HT1080 (cell line): Measurements from ENCODE around the gene PTPN1. TPM values are rescaled to one million over a fixed set of nuclear protein-coding genes. Genes with fewer than 3 reads are reported as not detected.
A peak's percentile ranks its signal among the peaks of the same experiment; 100 is the strongest.

ENCODE experiments used
- DNase-seq: peaks from one replicate; pipeline ENCODE4 v3.0.0-alpha.2; 2015; ENCODE audit warnings: low read depth
- total RNA-seq: library from RNA; depleted of rRNA; stranded (reverse); fragments of >200 nt; shearing (Covaris generic); gene quantifications from 2 replicates; pipeline ENCODE4 v1.2.3, GENCODE V29; 2014

The PTPN1 gene
- total RNA-seq, 1 experiment from 2014 or later = 47.6 TPM

DNA sequence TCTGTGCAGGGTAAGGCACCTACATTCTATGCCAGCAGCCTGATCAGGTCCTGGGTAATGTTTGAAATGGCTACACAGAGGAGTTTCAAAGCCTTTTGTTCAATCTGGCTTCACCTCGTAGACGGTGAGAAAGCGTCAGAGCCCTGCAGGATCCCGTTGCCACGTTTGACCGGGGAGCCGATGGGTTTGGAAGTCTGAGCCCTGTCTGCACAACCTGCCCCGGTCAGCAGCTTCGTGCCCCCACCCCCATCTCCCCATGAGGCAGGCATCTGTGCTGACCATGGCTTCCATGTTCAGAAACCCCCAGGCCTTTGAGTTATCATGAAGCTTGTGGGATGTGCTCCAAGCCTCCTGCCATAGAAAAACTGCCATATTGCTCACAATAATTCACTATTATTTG is 63.9 kb downstream of the PTPN1 start:
- DNase-seq = no peak

DNA sequence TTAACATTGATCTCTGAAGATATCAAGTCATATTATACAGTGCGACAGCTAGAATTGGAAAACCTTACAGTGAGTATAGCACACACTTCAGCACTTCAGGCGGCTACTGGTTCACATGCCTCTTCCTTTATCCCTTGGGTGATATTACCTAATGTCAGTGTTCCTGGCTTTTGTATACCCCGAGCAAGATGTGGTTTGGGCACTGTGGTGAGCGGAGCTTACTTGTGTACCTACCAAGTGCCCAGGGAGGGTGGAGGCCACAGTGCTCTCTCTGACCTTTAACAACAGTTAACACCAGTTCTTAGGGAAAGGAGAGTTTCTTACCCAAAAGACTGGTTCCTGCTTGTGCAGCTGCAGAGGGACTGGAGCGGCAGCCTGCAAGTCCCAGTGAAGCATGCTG is 64.4 kb downstream of the PTPN1 start:
- no peak for DNase-seq

DNA sequence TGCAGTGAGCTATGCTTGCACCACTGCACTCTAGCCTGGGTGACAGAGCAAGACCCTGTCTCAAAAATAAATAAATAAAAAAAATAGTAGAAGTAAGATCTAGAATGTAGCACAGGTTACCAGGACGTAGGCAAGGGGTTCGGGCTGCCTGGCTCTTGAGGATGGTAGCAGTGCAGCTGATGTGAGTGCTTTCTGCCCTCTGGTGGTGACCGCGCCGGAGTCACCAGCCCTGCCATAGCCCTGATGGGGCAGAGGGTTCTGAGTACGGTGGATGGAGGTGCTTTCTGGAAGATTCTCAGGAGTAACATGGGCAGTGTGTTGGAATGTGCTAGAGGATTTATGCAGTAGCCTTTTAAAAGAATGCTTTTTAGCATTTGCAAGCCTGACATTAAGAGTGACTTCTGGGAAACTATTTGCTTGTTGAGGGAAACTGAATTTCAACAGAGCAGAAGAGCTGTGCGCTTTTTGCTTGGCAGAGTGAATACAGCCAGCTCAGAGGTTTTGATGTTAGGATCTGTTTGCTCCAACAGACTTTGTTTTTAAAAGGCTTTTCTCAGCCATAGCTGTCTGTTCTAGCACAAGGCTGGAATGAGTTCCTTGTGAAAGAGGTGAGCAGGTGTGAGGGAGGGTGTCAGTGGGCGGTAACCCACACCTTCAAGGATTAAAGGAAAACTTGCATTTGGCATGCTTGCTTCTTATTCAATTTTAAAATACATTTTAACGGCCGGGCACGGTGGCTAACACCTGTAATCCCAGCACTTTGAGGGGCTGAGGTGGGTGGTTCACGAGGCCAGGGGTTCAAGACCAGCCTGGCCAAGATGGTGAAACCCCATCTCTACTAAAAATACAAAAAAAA is 65.9 kb downstream of the PTPN1 start:
- DNase-seq = peak; percentile 58

DNA sequence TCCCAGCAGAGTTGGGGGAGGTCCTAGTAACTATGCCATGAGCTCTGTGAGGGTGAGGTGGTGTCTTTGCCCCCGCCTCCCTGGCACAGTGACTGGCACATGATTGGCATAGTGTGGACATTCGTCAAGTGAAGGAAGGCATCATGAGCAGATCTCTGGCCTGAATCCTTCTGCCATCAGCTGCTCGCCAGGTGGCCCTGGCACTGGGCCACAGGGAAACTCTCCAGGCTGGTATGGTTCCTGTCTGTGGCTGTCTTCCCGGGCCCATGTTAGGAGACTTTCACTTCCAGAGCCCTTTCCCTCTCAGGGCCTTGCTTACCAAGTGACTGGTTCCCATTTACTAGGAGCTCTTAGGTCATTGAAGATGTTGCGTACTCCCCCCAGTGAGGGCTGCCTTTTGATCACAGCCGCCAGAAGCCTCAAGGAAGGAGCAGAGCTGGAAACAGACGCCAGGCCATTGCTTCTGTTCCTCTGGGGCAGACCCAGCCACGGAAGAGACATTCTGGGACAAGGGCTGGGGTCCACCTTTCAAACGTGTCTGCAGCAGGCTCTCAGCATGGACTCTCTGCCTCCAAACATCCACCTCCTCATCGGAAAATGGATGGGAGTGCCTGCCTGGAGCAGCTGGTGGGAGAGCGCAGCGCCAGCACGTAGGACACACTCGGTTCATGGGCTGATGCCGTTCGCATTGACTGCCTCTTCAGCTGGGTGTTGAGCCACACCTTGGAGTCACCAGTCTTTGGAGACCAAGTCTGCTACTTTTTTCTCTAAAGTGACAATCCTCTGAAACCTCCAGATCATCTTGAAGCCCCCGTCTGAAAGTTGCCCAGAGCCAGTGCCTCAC is 67.2 kb downstream of the PTPN1 start:
- DNase-seq = no peak

DNA sequence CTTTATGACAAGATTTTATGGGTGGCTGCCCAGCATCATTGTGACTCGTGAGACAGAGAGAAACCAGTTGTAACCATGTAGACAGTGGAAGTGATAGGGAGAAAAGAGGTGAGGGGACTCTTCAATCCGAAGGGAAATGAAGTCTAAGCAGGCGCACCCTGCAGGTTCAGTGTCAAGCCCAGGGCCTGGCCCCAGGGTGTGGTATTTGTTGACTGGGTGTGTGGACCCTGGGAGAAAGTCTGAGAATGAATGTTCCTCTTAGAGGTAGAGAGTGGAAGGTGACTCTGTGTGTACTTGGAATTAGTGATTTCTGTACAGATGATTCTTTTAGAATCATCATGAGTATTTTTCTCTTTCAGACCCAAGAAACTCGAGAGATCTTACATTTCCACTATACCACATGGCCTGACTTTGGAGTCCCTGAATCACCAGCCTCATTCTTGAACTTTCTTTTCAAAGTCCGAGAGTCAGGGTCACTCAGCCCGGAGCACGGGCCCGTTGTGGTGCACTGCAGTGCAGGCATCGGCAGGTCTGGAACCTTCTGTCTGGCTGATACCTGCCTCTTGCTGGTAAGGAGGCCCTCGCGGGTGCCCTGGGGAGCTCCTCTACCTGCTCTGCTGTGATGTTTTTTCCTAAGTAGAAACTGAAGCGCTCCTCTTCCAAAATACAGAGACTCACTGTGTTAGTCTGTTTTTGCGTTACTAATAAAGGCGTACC is 68.0 kb downstream of the PTPN1 start:
- no peak for DNase-seq

DNA sequence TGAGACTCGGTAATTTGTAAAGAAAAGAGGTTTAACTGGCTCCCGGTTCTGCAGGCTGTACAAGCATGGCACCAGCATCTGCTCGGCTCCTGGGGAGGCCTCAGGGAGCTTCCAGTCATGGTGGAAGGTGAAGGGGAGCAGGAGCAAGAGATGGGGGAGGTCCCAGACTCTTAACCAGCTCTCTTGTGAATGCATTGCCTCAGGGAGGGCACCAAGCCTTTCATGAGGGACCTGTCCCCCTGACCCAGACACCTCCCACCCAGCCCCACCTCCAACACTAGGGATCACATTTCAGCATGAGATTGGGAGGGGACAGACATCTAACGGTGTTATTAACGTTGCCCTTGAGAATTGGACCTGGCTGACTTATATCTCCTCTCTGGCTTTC is 68.6 kb downstream of the PTPN1 start:
- no peak for DNase-seq

DNA sequence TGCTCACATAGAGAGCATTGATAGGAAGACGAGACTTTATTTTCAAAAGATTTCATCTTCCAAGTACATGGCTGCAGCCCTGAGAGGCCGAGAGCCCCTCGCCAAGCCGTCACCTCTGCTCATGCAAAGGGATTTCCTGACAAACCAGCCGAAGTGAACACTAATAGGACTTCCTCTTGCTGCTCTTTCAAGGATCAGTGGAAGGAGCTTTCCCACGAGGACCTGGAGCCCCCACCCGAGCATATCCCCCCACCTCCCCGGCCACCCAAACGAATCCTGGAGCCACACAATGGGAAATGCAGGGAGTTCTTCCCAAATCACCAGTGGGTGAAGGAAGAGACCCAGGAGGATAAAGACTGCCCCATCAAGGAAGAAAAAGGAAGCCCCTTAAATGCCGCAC is 69.3 kb downstream of the PTPN1 start:
- DNase-seq = no peak

DNA sequence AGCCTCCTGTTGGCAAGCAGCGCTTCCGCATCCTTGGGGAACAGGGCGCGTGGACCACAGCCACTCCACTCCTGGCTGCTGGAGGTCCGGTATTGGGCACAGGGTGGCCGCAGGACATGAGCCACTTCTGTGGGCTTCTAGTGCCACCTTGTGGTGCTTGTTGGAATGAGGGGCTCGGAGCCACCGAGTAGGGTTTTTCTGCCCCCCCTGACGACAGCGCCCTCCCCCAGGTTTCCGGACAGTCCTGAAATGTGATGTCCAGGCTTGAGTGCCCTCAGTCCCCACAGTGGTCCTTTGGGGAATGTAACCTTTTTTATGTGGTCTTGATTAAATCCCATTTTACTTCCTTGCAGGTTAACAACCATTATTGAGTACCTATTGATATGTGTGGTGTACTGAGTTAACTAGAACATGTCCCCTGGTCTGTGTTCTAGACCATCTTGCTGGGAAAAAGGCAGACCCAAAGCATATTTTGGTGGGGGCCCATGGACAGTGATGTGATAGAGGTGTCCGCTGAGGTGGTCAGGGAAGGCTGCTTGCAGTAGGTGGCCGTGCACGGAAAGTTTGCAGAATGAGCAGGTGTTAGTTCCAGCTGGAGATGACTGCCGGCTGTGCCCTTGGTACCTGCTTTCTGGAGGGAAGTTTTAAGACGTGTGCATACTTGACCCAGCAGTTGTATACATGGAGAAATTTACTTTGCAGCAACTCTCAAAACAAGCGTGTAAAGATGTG is 70.0 kb downstream of the PTPN1 start:
- DNase-seq = peak; percentile 65

DNA sequence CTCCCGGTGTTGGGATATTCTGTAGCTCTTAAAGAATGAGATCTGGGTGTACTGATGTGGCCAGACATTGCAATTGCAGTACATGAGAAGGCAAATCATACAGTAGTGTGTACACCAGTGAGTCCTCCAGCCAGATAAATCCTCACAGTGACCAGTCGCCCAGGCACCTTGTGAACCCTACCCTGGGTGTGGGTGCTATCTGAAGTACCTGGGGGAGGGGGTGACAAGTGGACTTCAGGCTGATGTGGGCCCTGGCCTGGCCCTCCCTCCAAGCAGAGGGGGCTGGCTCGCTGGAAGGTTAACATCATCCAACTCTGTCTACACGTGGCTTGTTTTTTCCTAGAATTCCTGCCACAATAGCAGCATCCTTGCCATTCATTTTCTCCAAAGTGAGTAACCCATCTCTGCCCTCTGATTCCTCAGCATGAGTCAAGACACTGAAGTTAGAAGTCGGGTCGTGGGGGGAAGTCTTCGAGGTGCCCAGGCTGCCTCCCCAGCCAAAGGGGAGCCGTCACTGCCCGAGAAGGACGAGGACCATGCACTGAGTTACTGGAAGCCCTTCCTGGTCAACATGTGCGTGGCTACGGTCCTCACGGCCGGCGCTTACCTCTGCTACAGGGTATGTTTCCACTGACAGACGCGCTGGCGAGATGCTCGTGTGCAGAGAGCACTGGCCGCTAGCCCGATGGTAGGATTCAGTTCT is 70.8 kb downstream of the PTPN1 start:
- no peak for DNase-seq

DNA sequence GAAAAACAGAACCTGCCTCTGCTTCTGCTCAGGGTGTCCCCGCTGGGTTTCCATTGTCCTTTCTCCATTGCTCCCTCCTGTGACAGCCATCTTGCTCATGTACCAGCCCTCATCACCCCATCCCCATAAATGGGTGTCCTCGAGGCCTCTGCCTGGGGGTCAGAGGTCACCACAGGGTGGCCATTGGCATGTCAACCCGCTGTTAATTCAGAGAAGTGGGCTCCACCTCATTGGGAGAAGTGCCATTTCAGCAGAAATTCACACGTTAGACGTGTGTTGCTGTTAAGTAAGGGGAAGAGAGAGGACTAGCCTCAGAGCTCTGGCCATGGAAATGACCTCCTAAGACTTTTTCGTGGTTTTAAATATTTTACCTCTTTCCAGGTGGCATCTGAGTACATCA is 71.9 kb downstream of the PTPN1 start:
- no peak for DNase-seq

DNA sequence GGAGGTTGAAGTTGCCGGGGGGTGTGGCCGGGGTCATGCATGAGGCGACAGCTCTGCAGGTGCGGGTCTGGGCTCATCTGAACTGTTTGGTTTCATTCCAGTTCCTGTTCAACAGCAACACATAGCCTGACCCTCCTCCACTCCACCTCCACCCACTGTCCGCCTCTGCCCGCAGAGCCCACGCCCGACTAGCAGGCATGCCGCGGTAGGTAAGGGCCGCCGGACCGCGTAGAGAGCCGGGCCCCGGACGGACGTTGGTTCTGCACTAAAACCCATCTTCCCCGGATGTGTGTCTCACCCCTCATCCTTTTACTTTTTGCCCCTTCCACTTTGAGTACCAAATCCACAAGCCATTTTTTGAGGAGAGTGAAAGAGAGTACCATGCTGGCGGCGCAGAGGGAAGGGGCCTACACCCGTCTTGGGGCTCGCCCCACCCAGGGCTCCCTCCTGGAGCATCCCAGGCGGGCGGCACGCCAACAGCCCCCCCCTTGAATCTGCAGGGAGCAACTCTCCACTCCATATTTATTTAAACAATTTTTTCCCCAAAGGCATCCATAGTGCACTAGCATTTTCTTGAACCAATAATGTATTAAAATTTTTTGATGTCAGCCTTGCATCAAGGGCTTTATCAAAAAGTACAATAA is 72.5 kb downstream of the PTPN1 start:
- no peak for DNase-seq

DNA sequence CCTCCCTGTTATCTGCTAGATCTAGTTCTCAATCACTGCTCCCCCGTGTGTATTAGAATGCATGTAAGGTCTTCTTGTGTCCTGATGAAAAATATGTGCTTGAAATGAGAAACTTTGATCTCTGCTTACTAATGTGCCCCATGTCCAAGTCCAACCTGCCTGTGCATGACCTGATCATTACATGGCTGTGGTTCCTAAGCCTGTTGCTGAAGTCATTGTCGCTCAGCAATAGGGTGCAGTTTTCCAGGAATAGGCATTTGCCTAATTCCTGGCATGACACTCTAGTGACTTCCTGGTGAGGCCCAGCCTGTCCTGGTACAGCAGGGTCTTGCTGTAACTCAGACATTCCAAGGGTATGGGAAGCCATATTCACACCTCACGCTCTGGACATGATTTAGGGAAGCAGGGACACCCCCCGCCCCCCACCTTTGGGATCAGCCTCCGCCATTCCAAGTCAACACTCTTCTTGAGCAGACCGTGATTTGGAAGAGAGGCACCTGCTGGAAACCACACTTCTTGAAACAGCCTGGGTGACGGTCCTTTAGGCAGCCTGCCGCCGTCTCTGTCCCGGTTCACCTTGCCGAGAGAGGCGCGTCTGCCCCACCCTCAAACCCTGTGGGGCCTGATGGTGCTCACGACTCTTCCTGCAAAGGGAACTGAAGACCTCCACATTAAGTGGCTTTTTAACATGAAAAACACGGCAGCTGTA is 73.4 kb downstream of the PTPN1 start:
- no peak for DNase-seq

DNA sequence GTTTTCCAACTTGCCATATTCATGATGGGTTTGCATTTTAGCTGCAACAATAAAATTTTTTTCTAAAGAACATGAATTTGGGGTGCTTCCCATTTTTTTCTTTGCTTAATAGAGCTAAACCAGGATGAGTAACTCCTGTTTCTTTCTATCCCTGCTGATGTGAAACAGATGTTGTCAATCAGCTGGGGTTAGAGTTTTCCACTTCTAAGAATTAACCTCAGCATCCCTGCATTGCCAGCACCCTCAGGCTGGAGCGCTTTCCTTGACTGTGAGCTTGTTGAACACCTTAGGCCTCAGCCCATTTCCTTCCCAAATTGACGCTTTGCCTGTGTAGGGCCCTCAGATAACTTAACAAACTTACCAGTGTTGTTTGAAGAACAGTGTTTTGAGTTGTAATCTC is 74.5 kb downstream of the PTPN1 start:
- no peak for DNase-seq

DNA sequence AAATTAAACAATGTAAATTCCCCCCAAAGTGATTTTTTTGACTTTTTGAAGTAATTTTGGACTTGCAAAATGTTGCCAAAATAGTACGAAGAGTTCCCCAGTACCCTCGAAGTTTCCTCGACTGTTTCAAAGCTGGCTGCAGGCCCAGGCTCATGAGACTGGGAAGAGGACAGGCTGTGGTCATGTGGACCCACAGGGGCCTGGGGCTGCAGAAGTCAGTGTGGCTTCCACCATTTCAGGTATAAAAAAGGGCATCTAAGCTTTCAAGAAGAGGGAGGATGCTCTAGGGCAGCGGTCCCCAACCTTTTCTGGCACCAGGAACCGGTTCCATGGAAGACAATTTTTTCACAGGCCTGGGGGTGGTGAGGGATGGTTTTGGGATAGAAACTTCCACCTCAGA is 75.0 kb downstream of the PTPN1 start:
- DNase-seq = no peak

DNA sequence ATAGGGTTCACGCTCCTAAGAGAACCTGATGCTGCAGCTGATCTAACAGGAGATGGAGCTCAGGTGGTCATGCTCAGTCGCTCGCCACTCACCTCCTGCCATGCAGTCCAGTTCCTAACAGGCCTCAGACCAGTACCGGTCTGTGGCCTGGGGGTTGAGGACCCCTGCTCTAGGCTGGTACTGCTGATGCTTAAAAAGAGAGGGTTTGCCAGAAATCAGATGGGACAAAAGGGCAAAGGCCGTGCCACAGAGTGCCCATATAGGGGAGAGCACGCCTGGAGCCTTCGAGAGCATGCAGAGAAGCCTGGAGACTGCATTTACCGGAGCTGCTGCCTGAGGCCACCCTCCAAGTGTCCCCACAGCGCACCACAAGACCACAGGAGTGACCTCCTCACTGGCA is 75.5 kb downstream of the PTPN1 start:
- DNase-seq = no peak

DNA sequence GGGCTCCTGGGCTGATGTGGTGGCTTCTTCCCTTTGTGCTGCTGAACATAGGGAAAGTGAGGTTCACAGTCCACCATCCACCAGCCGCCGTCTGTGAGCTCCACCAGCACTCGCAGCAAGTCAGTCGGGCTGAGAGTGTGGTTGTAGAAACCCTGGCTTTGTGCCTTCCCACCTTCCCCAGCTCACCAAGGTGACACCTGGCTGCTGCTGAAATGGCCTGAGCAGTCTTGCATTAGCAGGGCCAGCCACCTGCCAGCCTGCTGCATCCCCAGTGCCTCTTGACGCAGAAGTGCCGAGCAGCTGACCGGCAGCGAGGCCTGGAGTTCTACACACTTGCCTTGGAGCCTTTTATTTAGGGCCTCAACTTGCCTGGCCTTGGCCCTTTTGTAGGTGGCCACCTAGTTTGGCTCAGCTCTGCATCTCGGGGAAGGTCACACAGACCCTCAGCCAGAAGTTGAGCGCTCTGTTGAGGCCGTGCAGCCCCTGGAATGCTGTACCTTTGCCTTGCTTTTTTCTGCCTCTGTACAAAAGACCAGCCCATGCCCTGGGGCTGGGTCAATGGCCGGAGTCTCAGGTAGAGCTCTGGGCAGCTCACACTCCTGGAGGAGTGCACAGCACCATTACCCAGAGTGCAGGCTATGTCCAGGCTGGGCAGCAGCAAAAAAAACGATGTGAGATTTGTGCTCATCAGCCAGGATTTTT is 76.5 kb downstream of the PTPN1 start:
- no peak for DNase-seq

DNA sequence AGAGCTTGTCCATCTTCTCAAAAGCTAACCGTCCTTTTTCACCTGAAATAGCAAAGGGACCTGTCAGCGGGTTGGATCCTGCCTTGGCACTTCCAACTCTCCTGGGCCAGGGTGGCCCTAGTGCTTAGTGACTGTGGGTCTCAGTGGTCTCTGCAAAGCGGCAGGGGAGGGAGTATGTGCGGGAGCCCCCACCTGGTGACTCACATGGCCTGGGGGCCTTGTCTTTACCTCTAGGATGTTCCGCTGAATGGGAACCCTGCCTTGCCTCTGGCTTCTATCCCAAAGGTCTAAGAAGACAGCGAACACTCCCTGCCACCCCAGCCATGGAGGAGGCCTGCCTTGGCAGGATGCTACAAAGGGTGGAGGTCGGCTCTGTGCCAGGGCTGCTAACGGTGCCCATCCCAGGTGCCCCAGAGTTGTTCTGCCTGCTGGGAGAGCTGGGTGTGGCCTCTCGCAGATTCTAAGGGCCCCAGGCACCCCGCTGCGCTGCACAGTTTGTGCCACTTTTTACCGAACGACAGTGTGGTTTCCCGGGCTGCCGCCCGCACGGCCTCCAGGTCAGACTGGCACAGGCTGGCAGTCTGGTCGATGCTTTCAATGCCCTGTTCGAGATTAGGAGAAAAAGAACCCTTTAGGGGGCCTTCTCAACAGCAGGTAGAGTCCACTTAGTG is 77.2 kb downstream of the PTPN1 start:
- DNase-seq = no peak

DNA sequence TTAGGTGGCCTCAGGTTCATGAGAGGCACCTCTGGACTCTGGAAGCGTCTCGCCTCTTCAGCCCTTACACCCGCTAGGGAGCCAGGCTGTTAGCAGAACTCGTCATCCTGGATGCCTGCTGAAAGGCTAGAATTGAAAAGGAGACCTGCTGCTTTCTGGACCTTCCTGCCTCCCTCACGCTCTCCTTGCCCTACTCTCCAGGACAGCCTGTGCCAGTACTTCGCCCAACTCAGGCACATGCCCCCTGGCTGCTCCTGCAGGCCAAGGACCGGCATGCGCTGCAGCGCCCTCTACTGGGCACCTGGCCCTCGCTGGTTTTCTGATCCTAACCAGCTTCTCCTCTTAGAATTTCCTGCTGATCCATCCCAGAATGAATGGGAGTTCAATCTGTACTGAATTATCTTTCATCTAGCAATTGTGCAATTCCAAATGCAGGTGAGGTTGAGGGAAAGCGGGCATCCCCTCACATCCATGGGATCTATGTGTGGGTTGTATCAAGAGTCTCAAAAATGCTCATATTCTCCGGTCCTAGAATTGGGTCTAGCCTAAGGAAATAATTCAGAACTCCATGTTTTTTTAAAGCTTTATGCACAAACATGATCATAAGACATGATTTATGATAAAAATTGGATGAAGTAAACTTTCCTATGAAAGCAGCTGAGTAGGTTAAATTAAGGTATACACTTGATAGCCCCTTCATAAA is 78.0 kb downstream of the PTPN1 start:
- peak; percentile 61 for DNase-seq
